GM12873 (cell line): ENCODE data around the gene AVP.

Experiments
- TF ChIP-seq, protein P1 (sequence below): IDR thresholded peaks from 2 replicates; pipeline ENCODE4 v1.5.1; 2012; ENCODE audit warnings: low read depth, mild to moderate bottlenecking, moderate library complexity, low read length, control low read depth; ENCODE audit not compliant: insufficient read depth; ENCODE audit errors: missing control alignments

AVP gene

DNA sequence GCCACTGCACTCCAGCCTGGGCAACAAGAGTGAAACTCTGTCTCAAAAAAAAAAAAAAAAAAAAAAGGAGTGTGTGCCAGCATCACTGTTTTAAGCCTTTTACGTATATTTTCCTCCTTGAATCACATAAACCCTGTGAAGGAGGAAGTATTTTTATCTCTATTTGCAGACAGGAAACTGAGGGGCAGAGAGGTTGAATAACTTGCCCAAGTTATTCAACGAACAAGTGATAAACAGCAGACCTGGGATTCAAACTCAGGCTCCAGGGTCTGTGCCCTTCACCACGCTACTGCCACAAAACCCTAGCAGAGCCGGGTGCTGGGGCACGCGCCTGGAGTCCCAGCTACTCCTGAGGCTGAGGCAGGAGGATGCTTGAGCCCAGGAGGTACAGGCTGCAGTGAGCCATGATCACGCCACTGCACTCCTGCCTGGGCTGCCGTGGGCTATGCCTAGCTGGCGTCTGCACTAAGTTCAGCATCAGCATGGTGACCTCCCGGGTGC is 9.4 kb upstream of the AVP start:
- TF ChIP-seq, protein P1, sequence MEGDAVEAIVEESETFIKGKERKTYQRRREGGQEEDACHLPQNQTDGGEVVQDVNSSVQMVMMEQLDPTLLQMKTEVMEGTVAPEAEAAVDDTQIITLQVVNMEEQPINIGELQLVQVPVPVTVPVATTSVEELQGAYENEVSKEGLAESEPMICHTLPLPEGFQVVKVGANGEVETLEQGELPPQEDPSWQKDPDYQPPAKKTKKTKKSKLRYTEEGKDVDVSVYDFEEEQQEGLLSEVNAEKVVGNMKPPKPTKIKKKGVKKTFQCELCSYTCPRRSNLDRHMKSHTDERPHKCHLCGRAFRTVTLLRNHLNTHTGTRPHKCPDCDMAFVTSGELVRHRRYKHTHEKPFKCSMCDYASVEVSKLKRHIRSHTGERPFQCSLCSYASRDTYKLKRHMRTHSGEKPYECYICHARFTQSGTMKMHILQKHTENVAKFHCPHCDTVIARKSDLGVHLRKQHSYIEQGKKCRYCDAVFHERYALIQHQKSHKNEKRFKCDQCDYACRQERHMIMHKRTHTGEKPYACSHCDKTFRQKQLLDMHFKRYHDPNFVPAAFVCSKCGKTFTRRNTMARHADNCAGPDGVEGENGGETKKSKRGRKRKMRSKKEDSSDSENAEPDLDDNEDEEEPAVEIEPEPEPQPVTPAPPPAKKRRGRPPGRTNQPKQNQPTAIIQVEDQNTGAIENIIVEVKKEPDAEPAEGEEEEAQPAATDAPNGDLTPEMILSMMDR: no peak

DNA sequence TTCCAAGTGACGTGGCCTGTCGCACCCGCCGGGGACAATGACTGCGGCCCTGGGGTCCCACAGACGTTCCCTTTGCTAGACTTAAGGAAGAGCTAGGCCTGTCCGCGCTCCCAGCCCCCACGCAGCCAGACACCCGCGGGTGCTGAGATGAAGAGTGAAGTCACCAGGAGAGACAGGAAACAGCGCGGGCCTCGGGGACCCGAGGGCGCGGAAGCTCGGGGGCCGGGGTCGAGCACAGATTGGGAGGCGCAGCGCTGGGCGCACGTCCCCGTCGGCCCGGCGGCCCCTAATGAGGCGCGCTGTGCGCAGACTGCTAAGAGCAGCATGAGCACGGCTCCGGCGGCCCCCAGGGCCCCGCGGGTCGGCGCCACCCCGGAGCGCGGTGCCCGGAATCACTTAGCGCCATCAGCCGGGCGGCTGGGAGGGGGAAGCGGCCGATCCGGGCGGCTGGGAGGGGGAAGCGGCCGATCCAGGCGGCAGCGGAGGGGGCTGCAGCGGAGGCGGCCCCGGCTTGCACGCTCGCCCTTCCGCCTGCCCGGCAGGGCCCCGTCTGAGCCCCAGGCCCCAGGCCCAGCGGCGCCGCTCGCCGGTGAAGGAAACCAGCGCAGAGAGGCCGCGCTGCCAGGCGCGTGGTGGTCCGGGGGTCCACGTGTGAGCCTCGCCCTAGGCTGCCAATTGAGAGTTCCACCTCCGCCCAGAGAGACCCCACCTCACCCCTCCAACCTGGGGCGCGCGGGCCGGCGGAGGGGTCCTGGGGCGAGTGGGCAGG is 8.3 kb upstream of the AVP start:
- TF ChIP-seq, protein P1: no peak

DNA sequence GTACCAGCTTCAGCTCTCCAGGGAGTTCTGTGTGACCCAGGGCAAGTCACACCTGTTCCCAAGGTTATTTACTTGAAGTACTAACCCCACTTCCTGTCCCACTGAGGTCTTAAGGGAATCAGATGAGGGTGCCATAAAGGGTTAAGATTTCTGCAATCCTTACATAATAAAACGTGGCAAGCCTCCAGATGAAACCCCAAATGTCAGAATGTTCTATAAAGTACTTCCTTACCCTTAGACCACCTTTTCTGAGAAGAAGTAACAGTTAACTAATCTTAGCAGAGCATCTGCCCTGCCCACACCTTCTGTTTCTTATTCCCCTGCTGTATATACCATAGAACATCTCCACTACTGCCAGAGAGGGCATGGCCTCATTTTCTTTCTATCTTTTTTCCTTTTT is 6.0 kb upstream of the AVP start:
- TF ChIP-seq, protein P1: no peak

DNA sequence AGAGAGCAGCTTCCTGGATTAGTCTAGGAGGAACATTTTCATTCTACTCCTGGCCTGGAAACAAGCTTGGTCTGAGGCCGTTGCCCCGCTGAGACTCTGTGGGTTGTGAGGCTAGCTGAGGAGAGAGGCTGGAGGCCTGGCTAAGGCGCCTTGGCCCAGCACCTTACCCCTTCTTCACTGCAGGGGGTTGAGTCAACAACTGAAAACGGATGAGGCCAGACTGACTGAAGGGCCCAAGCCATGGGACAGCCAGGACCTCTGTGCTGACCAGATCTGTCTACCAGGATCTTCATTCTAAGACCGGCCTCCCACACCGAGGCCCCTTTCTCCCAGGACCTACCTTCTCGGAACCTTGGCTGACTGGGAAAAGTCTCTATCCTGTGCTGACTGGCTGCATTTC is 3.5 kb upstream of the AVP start:
- TF ChIP-seq, protein P1: no peak

DNA sequence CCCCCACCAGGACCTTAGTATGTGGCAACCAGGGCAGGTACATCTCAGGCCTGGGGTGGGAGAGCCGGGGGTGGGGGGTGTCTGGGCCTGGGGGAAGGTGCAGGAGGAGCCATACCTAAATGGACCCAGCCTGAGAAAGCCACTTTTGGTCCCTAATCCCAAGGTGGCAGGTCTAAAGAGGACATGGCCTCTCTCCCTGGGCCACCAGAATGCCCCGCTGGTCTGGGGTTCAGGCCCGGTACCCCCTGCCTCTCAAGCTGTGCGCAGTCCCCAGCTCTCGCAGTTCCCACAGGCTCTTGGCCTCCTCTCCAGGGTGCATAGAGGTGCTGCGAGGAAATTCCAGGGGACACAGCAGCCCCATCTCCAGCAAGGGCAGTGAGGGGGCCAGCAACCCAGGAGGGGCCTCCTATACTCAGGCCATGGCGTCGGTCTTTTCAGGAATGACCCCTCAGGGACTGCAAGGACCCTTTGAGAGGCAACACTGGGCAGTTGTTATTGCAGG is 1.1 kb upstream of the AVP start:
- TF ChIP-seq, protein P1: no peak

DNA sequence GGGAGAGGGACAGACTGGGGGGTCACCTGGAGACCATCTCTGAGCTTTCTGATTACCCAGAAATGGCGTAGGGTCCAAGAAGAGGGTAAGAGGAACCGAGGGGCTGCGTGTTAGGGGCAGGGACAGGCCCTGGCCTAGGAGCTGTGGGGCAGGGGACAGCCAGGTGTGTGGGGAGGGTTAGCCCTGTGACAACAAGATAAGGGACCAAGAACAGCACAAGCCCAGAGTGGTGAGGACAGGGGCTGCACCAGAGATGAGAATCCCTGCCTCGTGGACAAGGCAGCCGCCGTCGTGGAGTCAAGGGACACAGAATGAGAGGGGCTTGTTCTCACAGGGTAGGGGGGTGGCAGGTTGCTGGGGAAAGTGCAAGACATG is 449 bp upstream of the AVP start:
- TF ChIP-seq, protein P1: no peak

DNA sequence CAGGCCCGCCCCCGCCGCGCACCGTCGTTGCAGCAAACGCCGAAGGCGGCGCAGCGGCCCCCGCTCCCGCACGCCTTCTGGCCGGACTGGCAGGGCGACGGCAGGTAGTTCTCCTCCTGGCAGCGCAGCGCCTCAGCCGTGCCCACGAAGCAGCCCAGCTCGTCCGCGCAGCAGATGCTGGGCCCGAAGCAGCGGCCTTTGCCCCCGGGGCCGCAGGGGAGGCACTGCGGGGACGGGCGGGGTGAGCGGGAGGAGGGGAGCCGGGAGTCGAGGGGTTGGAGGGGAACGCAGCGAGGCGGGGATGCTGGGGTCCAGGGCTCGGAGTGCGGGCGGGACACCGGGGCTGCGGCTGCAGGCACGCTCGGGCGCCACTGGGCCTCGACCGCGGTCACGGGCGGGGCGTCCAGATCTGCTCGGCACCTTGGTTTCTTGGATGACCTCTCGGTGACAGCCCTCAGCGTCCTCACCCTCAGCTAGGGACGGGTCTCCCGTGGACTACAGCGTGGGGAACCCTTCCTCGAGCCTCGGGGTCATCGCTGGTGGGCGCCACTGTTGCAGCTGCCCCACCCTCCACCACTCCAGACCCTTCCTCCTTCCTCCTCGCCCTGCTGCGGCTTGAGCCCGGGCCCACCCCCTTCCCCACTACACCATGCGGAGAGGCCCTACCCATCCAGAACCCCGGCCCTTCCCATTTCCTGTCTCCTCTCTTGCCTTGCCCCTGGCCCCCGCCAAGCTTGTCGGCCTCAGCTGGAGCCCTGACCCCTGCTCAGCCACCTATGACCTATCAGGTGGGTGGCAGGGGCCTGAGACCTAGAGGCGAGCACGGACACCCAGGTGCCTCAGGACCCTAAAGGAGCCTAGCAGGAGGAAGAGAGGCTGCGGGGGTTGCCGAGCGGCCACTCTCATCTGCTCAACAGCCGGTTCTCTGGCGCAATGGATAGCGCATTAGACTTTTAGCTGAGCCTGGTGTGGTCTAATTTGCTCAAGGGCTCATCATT is 1.3 kb downstream of the AVP start:
- TF ChIP-seq, protein P1: no peak
